Rectal smooth muscle tissue (tissue), 1 donor: Measurements from ENCODE around the gene ABCC4.

Experiments
- H3K27ac ChIP-seq: one replicate; pipeline ENCODE4 v1.7.0; 2013; ENCODE audit warnings: low read depth, low read length, inconsistent platforms
- H3K27me3 ChIP-seq: one replicate; pipeline ENCODE4 v1.7.0; 2013; ENCODE audit warnings: low read length; ENCODE audit not compliant: control insufficient read depth, insufficient read depth
- H3K36me3 ChIP-seq: one replicate; pipeline ENCODE4 v1.7.0; 2013; ENCODE audit warnings: low read length; ENCODE audit not compliant: control insufficient read depth, insufficient read depth
- H3K4me1 ChIP-seq: one replicate; pipeline ENCODE4 v1.7.0; 2013; ENCODE audit warnings: low read length; ENCODE audit not compliant: control insufficient read depth, insufficient read depth
- H3K4me3 ChIP-seq: one replicate; pipeline ENCODE4 v1.7.0; 2013; ENCODE audit warnings: low read length
- H3K9ac ChIP-seq: one replicate; pipeline ENCODE4 v1.7.0; 2013; ENCODE audit warnings: low read length

The ABCC4 gene

GRCh38 chr13:95050800-95051615 lies 250.2 kb downstream of the ABCC4 start:
- no peaks in the 10 kb centered on the region for H3K27me3 ChIP-seq
- H3K9ac ChIP-seq: no peak overlapping the region
- H3K4me3 ChIP-seq: no peak overlapping the region
- H3K27ac ChIP-seq: no peak overlapping the region
- H3K36me3 ChIP-seq: no peaks in the 10 kb centered on the region
- no peaks in the 10 kb centered on the region for H3K4me1 ChIP-seq

GRCh38 chr13:95049772-95050171 lies 251.5 kb downstream of the ABCC4 start:
- Histone ChIP-seq H3K36me3 (no peaks in the 10 kb centered on the region), H3K27me3 (no peaks in the 10 kb centered on the region), H3K4me3 (no peak overlapping the region)

GRCh38 chr13:95044452-95045205 lies 256.6 kb downstream of the ABCC4 start:
- no peaks in the 10 kb centered on the region for H3K36me3 ChIP-seq
- H3K9ac ChIP-seq: no peak overlapping the region
- H3K4me1 ChIP-seq: no peaks in the 10 kb centered on the region
- H3K27me3 ChIP-seq: no peaks in the 10 kb centered on the region
- H3K4me3 ChIP-seq: no peak overlapping the region
- H3K27ac ChIP-seq: no peak overlapping the region

More at GRCh38 chr13:95049772-95050171, 251.5 kb downstream of the ABCC4 start:
- Histone ChIP-seq H3K9ac (no peak overlapping the region), H3K27ac (no peak overlapping the region), H3K4me1 (no peaks in the 10 kb centered on the region)

GRCh38 chr13:95039415-95039814 lies 261.8 kb downstream of the ABCC4 start:
- H3K4me3 ChIP-seq: no peak overlapping the region
- H3K9ac ChIP-seq: no peak overlapping the region
- no peaks in the 10 kb centered on the region for H3K4me1 ChIP-seq

DNA sequence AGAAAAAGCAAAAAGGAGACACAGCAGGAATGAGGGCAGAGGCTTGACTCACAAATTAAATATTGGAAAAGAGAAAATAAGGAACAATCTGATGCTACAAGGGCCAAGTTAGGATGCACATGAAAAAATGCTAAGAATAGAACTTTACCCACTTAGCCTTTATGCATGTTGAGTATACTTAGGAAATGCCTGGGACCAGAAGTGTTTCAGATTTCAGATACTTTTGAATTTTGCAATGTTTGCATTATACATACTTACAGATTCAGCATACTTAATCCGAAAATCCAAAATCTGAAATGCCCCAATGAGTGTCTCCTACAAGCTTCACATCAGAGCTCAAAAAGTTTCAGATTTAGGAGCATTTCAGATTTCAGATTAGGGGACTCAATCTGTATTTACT lies 262.3 kb downstream of the ABCC4 start:
- no peaks in the 10 kb centered on the region for H3K4me1 ChIP-seq
- no peak overlapping the region for H3K9ac ChIP-seq
- H3K36me3 ChIP-seq: peaks cover 4% of the 10 kb centered on the region
- H3K4me3 ChIP-seq: no peak overlapping the region
- no peaks in the 10 kb centered on the region for H3K27me3 ChIP-seq
- no peak overlapping the region for H3K27ac ChIP-seq

More at GRCh38 chr13:95039415-95039814, 261.8 kb downstream of the ABCC4 start:
- H3K27ac ChIP-seq: no peak overlapping the region
- H3K36me3 ChIP-seq: peaks cover under 1% of the 10 kb centered on the region
- H3K27me3 ChIP-seq: no peaks in the 10 kb centered on the region

GRCh38 chr13:95035311-95036109 lies 265.7 kb downstream of the ABCC4 start:
- no peak overlapping the region for H3K27ac ChIP-seq
- H3K27me3 ChIP-seq: no peaks in the 10 kb centered on the region
- H3K4me1 ChIP-seq: no peaks in the 10 kb centered on the region
- no peak overlapping the region for H3K4me3 ChIP-seq
- H3K9ac ChIP-seq: no peak overlapping the region
- H3K36me3 ChIP-seq: peaks cover 4% of the 10 kb centered on the region

DNA sequence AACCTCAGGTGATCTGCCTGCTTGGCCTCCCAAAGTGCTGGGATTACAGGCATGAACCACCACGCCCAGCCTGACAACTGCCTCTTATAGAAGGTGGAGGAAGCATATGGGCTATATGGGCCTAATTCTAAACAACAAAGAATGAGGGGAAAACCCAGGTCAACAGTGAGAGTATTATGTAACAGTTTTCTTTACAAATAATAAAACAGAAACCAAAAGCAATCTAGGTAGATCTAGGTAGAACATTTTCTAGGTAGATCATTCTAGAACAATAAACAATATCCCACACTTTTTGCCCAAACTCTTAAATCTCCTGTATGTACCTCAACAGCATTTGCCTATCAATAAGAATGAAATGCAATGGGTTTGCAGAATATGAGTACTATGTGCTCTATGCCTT lies 267.4 kb downstream of the ABCC4 start:
- no peaks in the 10 kb centered on the region for H3K4me1 ChIP-seq
- no peak overlapping the region for H3K9ac ChIP-seq
- no peak overlapping the region for H3K4me3 ChIP-seq
- H3K27ac ChIP-seq: no peak overlapping the region
- H3K36me3 ChIP-seq: peaks cover 4% of the 10 kb centered on the region
- no peaks in the 10 kb centered on the region for H3K27me3 ChIP-seq

DNA sequence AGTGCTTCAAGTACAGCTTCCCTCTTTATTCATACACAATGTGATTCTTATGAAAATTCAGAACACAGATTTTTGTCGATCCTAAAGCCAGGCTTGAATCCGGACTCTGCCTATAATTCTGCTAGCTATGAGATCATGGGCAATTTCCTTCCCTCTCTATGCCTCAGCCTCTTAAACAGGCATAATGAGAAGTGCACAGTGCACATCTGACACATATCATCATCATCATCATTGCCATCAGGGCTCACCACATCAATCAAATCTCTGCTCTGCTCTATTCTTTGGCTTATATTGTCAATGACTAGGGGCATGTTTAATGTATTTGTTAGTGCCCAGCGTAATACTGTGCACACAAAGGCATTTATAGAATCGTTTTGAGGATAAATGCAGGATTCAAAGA lies 269.1 kb downstream of the ABCC4 start:
- Histone ChIP-seq H3K27ac (no peak overlapping the region), H3K36me3 (peaks cover 4% of the 10 kb centered on the region), H3K27me3 (no peaks in the 10 kb centered on the region), H3K9ac (no peak overlapping the region), H3K4me3 (no peak overlapping the region), H3K4me1 (no peaks in the 10 kb centered on the region)

DNA sequence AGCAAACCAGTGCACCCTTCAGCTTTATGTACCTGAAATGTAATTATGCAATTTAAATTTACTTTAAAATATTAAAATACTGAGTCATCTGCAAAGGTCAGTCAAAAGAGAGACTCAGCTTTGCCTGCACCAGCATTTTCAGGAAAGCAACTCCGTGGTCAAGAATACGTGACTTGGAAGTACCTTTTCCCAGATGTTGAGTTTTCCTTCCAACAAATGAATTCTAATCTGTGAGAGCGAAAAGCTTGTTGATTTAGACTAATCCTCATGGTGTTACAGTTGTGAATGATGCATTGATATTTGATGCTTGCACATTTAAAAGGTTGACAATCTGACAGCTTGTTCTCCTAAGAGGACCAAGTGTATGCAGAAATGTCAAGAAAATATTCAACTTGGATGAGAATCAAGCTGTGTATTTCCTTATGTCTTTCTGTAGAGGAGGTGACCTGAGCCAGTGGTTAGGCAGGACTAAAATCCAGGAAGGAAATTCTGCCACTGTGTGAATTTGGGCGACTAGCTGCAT lies 270.4 kb downstream of the ABCC4 start:
- Histone ChIP-seq H3K9ac (no peak overlapping the region), H3K4me3 (no peak overlapping the region), H3K36me3 (peaks cover 5% of the 10 kb centered on the region), H3K27me3 (no peaks in the 10 kb centered on the region), H3K27ac (no peak overlapping the region), H3K4me1 (no peaks in the 10 kb centered on the region)

DNA sequence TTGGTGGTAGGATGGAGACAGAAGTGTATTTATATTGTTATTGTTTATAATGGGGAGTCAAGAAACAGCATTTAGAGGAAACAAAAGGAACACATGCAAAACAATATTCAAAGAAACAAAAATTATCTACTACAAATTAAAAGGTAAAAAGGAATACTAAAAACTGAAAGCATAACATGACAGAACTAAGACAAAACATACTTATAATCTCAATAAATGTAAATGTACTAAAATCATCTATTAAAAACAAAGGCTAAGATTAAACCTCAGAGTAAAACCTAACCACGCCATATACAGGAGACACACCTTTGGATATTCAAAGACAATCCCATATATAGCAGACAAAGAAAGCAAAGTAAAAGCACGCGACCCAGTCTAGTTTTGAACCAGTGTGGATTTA lies 273.6 kb downstream of the ABCC4 start:
- Histone ChIP-seq H3K4me1 (no peaks in the 10 kb centered on the region), H3K27me3 (no peaks in the 10 kb centered on the region), H3K27ac (no peak overlapping the region), H3K36me3 (peaks cover 2% of the 10 kb centered on the region), H3K9ac (no peak overlapping the region), H3K4me3 (no peak overlapping the region)

- Histone ChIP-seq H3K4me1 (no peaks in the 10 kb centered on the region), H3K27me3 (no peaks in the 10 kb centered on the region), H3K36me3 (peaks cover 2% of the 10 kb centered on the region), H3K9ac (no peak overlapping the region), H3K4me3 (no peak overlapping the region), H3K27ac (no peak overlapping the region)
Measured at GRCh38 chr13:95025116-95025515, 276.1 kb downstream of the ABCC4 start.

DNA sequence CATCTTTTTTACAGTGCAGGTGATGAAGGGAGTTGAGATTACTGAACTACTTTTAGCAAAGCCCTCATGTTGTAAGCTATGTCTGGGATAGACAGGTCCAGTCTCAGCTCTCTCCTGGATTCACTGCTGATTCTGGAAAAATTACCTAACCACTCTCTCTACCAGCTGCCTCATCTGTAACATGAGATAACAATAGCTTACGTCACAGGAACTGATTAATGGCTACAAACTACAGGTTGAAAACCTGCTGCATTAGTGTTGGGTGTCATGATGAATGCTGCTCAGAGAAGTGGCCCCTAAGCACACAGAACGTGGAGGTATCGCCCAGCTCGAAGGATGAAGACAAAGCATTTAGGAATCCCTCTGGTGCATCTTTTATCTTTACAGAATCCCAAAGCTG lies 277.8 kb downstream of the ABCC4 start:
- Histone ChIP-seq H3K4me3 (no peak overlapping the region), H3K9ac (no peak overlapping the region), H3K27ac (no peak overlapping the region), H3K27me3 (no peaks in the 10 kb centered on the region), H3K36me3 (peaks cover 2% of the 10 kb centered on the region), H3K4me1 (no peaks in the 10 kb centered on the region)
